Ammon's horn (tissue), 1 donor: ENCODE data around the gene ANKRD30BL.
"Not testable (repeated sequence)": the region's sequence is repeated elsewhere in the genome, so short reads cannot be mapped to it uniquely, and the experiment has no call there.

Experiments
- DNase-seq: peaks from one replicate; pipeline ENCODE4 v3.0.0-alpha.2; 2016; ENCODE audit warnings: low spot score

ANKRD30BL gene

DNA sequence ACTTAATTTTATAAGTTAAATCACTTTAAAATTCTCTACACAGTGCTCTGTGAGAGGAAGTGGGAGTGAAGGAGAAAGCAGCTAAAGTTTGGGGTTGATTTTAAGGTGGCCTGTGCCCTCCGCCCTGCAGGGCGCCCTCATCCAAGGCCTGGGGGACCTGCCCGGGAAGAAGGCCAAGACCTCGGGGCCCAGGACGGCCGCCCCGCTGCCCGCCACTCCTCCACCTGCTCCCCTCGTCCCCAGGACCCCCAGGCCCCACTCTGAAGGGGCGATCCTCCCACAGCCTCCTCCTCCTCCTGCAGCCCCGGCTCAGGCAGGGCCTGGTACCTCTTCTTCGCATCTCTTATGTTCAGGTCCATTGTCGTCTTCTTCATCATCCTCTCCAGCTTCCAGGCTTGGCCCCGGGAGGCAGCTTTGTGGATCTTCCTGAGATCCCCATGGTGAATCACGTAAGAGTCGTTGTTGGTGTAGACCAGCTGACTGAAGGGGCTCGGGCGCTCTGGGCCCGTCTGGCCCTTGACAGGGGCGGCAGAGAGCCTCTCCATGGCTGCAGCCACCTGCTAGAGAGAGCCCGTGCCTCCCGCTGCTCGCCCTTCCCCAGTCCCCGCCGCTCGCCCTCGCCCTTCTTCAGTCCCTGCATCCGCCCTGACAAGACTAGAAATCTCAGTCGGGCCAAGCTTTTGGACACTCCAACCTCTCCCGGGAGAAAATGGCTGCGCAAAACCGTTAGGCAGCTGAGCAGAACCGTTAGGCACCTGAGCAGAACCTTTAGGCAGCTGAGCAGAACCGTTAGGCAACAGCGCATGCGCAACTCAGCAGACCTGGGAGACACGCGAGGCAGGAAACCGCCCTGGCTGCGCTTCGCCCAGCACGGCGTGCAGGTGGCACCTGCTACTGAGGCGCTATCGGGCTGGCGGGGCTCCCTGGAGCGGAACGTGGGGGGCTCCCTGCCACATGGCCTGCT is at the start of gene ANKRD30BL:
ANKRD30BL (minus strand) TSS at position 792 of the 964 bp plus-strand sequence; CDS start at position 545, 247 bp downstream.
- not testable (repeated sequence) for DNase-seq

- DNase-seq = not testable (repeated sequence)
Observed at GRCh38 chr2:132202866-132203265, 41.1 kb upstream of the ANKRD30BL start.

GRCh38 chr2:132192854-132193253 is 31.1 kb upstream of the ANKRD30BL start:
- DNase-seq = not testable (repeated sequence)

- DNase-seq = not testable (repeated sequence)
Observed at GRCh38 chr2:132167100-132167499, 5.3 kb upstream of the ANKRD30BL start.

- not testable (repeated sequence) for DNase-seq
Observed at GRCh38 chr2:132162125-132162660, 441 bp upstream of the ANKRD30BL start.

GRCh38 chr2:132146774-132147173 is 15.0 kb downstream of the ANKRD30BL start:
- DNase-seq = peak; percentile 66
